ENCODE results near the gene PKD2L1. TPM values are rescaled to one million over a fixed set of nuclear protein-coding genes. Genes with fewer than 3 reads are reported as not detected.

PKD2L1 gene
- total and polyA plus RNA-seq, 9 of the 15 experiments (the other 6 are each of a cell fraction or from before 2014, with no cell fraction given) = not detected

DNA sequence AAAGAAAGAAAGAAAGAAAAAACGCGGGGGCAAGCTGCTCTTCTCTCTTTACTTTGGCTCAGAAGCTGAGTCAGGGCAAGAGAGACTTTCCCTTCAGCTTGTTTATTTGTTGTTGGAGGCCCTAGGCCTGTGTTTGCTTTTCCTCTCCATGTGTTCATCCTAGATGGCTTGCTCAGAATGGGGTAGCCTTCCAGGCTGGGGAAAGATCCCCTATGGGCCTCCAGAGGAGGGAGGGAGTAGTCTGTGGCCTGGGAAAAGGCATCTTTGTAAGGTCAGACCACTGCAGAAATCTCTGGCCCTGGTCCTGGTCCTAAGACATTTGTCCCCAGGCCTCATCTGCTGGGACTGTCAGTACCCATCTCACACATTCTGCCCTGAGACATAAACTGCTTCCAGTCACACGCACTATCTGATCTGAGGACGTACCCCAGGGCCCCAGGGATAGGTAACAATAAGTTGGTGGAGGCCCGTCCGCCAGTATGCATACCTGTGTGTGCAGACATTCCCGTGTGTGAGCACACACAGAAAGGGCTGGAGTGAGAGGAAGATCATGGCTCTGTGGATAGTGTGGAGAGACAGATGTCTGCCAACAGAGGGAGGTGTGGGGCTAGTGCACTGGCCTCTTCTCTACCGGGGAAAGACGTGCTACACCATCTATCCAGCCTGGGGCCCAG is 12.1 kb upstream of the PKD2L1 start (continued):
- TF ChIP-seq, protein P1, sequence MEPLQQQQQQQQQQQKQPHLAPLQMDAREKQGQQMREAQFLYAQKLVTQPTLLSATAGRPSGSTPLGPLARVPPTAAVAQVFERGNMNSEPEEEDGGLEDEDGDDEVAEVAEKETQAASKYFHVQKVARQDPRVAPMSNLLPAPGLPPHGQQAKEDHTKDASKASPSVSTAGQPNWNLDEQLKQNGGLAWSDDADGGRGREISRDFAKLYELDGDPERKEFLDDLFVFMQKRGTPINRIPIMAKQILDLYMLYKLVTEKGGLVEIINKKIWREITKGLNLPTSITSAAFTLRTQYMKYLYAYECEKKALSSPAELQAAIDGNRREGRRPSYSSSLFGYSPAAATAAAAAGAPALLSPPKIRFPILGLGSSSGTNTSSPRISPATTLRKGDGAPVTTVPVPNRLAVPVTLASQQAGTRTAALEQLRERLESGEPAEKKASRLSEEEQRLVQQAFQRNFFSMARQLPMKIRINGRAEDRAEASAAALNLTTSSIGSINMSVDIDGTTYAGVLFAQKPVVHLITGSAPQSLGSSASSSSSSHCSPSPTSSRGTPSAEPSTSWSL (CRISPR knock-in tag; IDR thresholded peaks at IDR 0.05; ENCODE audit: borderline replicate concordance) = no peak
- peak; percentile 46; the same call in 1 of the 2 replicates for TF ChIP-seq SMAD4 (CRISPR knock-in tag; conservative IDR thresholded peaks at IDR 0.05)
- no peak for TF ChIP-seq ZNF212 (CRISPR knock-in tag; IDR thresholded peaks at IDR 0.05)
- TF ChIP-seq MYNN (IDR thresholded peaks at IDR 0.05) = no peak
- no peak for TF ChIP-seq MYNN (CRISPR knock-in tag; IDR thresholded peaks at IDR 0.05)
- no peak for TF ChIP-seq NONO (IDR thresholded peaks at IDR 0.05; ENCODE audit: low read depth in 2 of 2, low read length in 1 of 2)
- TF ChIP-seq ZNF3 (CRISPR knock-in tag; IDR thresholded peaks at IDR 0.05) = no peak
- no peak for TF ChIP-seq HDGF (IDR thresholded peaks at IDR 0.05)
- TF ChIP-seq CLOCK (CRISPR knock-in tag; IDR thresholded peaks at IDR 0.05; ENCODE audit: borderline replicate concordance) = no peak
- peak in 1 of 2 experiments; percentile 28; a peak in 1 of 4 replicates for TF ChIP-seq RCOR1 (IDR thresholded peaks at IDR 0.05; ENCODE audit: borderline replicate concordance in 1 of 2, low read depth in 2 of 2, low read length in 2 of 2)
- no peak for TF ChIP-seq ZSCAN29 (IDR thresholded peaks at IDR 0.05)
- no peak for TF ChIP-seq TRIM24 (IDR thresholded peaks at IDR 0.05)
- peak; percentile 75 to 88 (median 87) for TF ChIP-seq CTCF (IDR thresholded peaks at IDR 0.05 in 2 of 3, conservative IDR thresholded peaks at IDR 0.05 in 1 of 3; ENCODE audit: insufficient read depth in 2 of 3, low read depth in 1 of 3, low read length in 3 of 3)
- no peak for TF ChIP-seq STAT5A (IDR thresholded peaks at IDR 0.05; ENCODE audit: borderline replicate concordance, low read length)
- TF ChIP-seq ZNF140 (CRISPR knock-in tag; IDR thresholded peaks at IDR 0.05) = no peak
- TF ChIP-seq JUND (IDR thresholded peaks at IDR 0.05; ENCODE audit: borderline replicate concordance, low read depth, low read length) = 0 out of 2 replicates have a peak, but pooled peaks have one; percentile 18
- no peak for TF ChIP-seq JUND (tag; IDR thresholded peaks at IDR 0.05; ENCODE audit: borderline replicate concordance, low read depth, low read length)
